GM12878 (cell line): ENCODE measurements around the gene CFAP58. TPM values are rescaled to one million over a fixed set of nuclear protein-coding genes. Genes with fewer than 3 reads are reported as not detected.

Source experiments
- ATAC-seq: fragments of 200-7000 bp; cut with Tn5 transposase; 3 replicates; pipeline ENCODE4 v1.9.1; 2020; ENCODE audit warnings: mild to moderate bottlenecking, moderate library complexity
- BruUV-seq: library from RNA; stranded (reverse); fragments of 400-500 nt; replicated peaks from 2 replicates; lab custom pipeline; 2021; lab: Mats Ljungman, UMichigan
- CTCF ChIA-PET: fragments of 300-600 bp; sonication (Branson Sonifier 250); formaldehyde crosslinking; extraction: SDS; loops from one replicate; lab custom pipeline; 2021; ENCODE audit warnings: inconsistent platforms; lab: Yijun Ruan, JAX
- POLR2A ChIA-PET: fragments of 350-600 bp; formaldehyde crosslinking; extraction: SDS; loops from one replicate; lab custom pipeline; 2021; ENCODE audit warnings: inconsistent platforms; lab: Charles Lee
- RAD21 ChIA-PET: fragments of 300-600 bp; sonication (Branson Sonifier 250); formaldehyde crosslinking; loops from one replicate; lab custom pipeline; 2023; ENCODE audit warnings: antibody characterized with exemption; ENCODE audit not compliant: unreplicated experiment; lab: Charles Lee
- SMC1A ChIA-PET: fragments of 300-600 bp; sonication (Branson Sonifier 250); formaldehyde crosslinking; loops from one replicate; lab custom pipeline; 2023; ENCODE audit not compliant: unreplicated experiment, uncharacterized antibody; lab: Charles Lee
- DNase-seq: peaks from one replicate; pipeline ENCODE4 v3.0.0-alpha.2; 2011; ENCODE audit warnings: low read depth, low spot score
- FAIRE-seq: peaks from 3 replicates; lab custom pipeline; 2011; peaks lifted over from hg19 to GRCh38; lab: Jason Lieb, UNC
- H2AFZ ChIP-seq: 2 replicates; pipeline ENCODE4 v1.6.0; 2011; ENCODE audit warnings: low read depth, low read length, control low read depth; ENCODE audit not compliant: control insufficient read depth
- H3K27ac ChIP-seq: 2 replicates; pipeline ENCODE4 v1.5.1; 2011; ENCODE audit warnings: control low read depth; ENCODE audit not compliant: control insufficient read depth, insufficient read depth
- H3K27me3 ChIP-seq, 2 experiments: replicated peaks in 1 of 2; 2 replicates each; pipeline versions ENCODE4 v1.6.0 to v1.6.1; 2011; ENCODE audit warnings: low read length in 1 of 2; ENCODE audit not compliant: control insufficient read depth in 2 of 2, insufficient read depth in 2 of 2
- H3K36me3 ChIP-seq, 2 experiments: 2 replicates each; pipeline ENCODE4 v1.5.1; 2011; ENCODE audit warnings: low read length in 1 of 2; ENCODE audit not compliant: control insufficient read depth in 2 of 2, insufficient read depth in 2 of 2
- H3K4me1 ChIP-seq: 2 replicates; pipeline ENCODE4 v1.6.1; 2011; ENCODE audit warnings: mild to moderate bottlenecking, low read length, moderate library complexity, mixed read lengths; ENCODE audit not compliant: control insufficient read depth, insufficient read depth
- H3K4me2 ChIP-seq: 2 replicates; pipeline ENCODE4 v1.6.0; 2011; ENCODE audit warnings: control low read depth; ENCODE audit not compliant: control insufficient read depth, insufficient read depth
- H3K4me3 ChIP-seq: fragments of 200-600 bp; sonication (generic); 2 replicates; pipeline ENCODE4 v1.5.1; 2016
- H3K79me2 ChIP-seq: 2 replicates; pipeline ENCODE4 v1.6.0; 2011; ENCODE audit warnings: low read length; ENCODE audit not compliant: control insufficient read depth, insufficient read depth
- H3K9ac ChIP-seq: 2 replicates; pipeline ENCODE4 v1.8.0; 2011; ENCODE audit warnings: low read length, control low read depth, mixed read lengths; ENCODE audit not compliant: control insufficient read depth, insufficient read depth
- H3K9me3 ChIP-seq: replicated peaks from 3 replicates; pipeline ENCODE4 v1.5.1; 2011; ENCODE audit warnings: mild to moderate bottlenecking, low read length; ENCODE audit not compliant: control insufficient read depth, insufficient read depth
- H4K20me1 ChIP-seq: 2 replicates; pipeline ENCODE4 v1.6.0; 2011; ENCODE audit not compliant: control insufficient read depth, insufficient read depth
- BHLHE40 ChIP-seq, 2 experiments: fragments of 450-650 bp in 1 of 2; IDR thresholded peaks; 2 replicates each; pipeline ENCODE4 v1.6.1; 2011 to 2017; ENCODE audit warnings: low read depth in 2 of 2, borderline replicate concordance in 1 of 2, improper control_type of control experiment in 1 of 2, low read length in 1 of 2, mild to moderate bottlenecking in 1 of 2
- SIX5 ChIP-seq: IDR thresholded peaks from 2 replicates; pipeline ENCODE4 v1.6.1; 2011; ENCODE audit warnings: mild to moderate bottlenecking, low read depth, low read length, moderate library complexity; ENCODE audit not compliant: severe bottlenecking
- USF1 ChIP-seq: IDR thresholded peaks from 2 replicates; pipeline ENCODE4 v1.6.1; 2011; ENCODE audit warnings: borderline replicate concordance, low read depth, mild to moderate bottlenecking, moderate library complexity, mixed read lengths, low read length; ENCODE audit not compliant: insufficient read depth; ENCODE audit errors: extremely low read length
- WGBS: methylation state at CpG from one replicate; pipeline ENCODE4 v1.1.6; 2016; ENCODE audit warnings: low lambda C conversion rate; ENCODE audit not compliant: insufficient replicate concordance, insufficient coverage; ENCODE audit errors: missing lambda C conversion rate; 5-methylcytosine and 5-hydroxymethylcytosine counted together
- in situ Hi-C: fragments of 300-500 bp; cut with MboI; formaldehyde crosslinking; loops from 9 replicates; pipeline ENCODE4 v1.14.3; 2018; ENCODE audit warnings: mixed read lengths
- intact Hi-C: fragments of 100-400 bp; cut with micrococcal nuclease; formaldehyde crosslinking; loops from one replicate; pipeline ENCODE4 v1.14.2; 2022; ENCODE audit not compliant: unreplicated experiment
- polyA plus RNA-seq, 11 experiments: library from polyadenylated mRNA; depleted of rRNA in 4 of 11; unstranded in 6 of 11; stranded (reverse) in 5 of 11; fragments of >200 nt; fragmentation: Nextera tagmentation in 4 of 11; fragmentation: Illumina TruSeq in 1 of 11; extraction: Ambion mirVana in 4 of 11; extraction: Trizol in 1 of 11; gene quantifications; 1 replicate in 1 of 11; 2 replicates in 10 of 11; pipeline versions ENCODE4 v1.2.1 to v1.2.3, GENCODE V29; 2011 to 2016; ENCODE audit warnings: inconsistent platforms in 2 of 11, missing spikeins in 2 of 11, low read depth in 1 of 11
- total RNA-seq, 4 experiments: library from RNA; depleted of rRNA in 3 of 4; stranded (reverse); fragments of >200 nt in 3 of 4; fragmentation: Illumina TruSeq in 1 of 4; extraction: Trizol in 1 of 4; gene quantifications; 2 replicates each; pipeline versions ENCODE4 v1.2.1 to v1.2.3, GENCODE V29; 2013 to 2021

CFAP58 gene
- total and polyA plus RNA-seq, 10 of the 15 experiments (the other 5 are each of a cell fraction or from before 2014, with no cell fraction given) = 0.03 to 0.35 (median 0.21) TPM

DNA sequence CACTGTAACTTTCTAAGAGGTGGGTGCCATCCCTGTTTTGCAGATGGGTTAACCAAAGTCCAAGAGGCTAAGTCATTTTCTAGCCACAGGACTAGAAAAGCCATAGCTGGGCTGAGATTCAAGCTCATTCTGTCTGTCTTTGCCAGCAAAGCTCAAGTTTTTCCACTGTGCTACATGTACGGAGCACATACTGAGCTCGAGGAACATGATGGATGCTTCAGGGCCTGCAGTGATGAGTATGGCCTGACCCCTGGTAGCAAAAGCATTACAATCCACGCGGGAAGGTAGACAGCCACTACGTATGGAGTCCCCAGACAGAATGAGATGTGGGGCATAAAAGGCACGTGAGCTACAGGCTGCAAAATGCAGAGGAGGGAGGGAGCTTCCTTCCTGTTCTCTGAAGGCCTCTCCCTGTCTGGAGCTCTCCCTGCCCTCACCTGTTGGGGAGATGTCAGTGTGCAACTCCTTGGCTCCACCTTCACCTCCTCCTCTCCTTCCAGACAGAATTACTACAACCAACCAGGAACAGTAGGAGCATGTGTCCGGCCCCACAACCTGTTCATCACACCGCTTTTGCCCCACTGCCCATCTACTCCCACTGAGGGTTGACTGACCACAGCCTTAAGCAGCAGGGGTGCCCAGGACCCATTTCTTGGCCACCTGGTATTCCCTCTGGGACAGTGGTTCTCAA, 31.8 kb upstream of the CFAP58 start:
- Histone ChIP-seq H3K4me2 (peak overlapping the region; percentile 12; the same call in 1 of the 2 replicates), H3K27me3 (no peaks in the 10 kb centered on the region), H3K4me3 (no peak overlapping the region; the same call in 1 of the 2 replicates), H3K9ac (no peak overlapping the region), H4K20me1 (0 out of 2 replicates have a peak, but pooled peaks cover 8% of the 10 kb centered on the region), H3K4me1 (peaks cover 30% of the 10 kb centered on the region), H3K27ac (no peak overlapping the region), H3K36me3 (peaks cover 4 to 10% of the 10 kb centered on the region in 2 experiments; a peak in 3 of 4 replicates), H3K9me3 (no peaks in the 10 kb centered on the region), H3K79me2 (peaks cover 18% of the 10 kb centered on the region), H2AFZ (no peak overlapping the region)
- in situ Hi-C loops = no loop called here
- ChIA-PET POLR2A (interaction anchor here (0.7 to 1.4 kb wide), 4 partner anchors 11 to 299 kb away, joined by 3 to 4 read pairs (median 3); no protein-coding TSS in a partner anchor), SMC1A (interaction anchor here (1.0 to 3.3 kb wide), 8 partner anchors 13 to 49 kb away, joined by 3 to 13 read pairs (median 4); partner anchors contain the start of gene ITPRIP), CTCF (interaction anchor here (0.8 to 3.2 kb wide), 9 partner anchors 15 to 46 kb away, joined by 3 to 23 read pairs (median 4); partner anchors contain the start of genes CFAP58 and ITPRIP), RAD21 (interaction anchor here (0.7 to 1.4 kb wide), 5 partner anchors 14 to 193 kb away, joined by 3 to 15 read pairs (median 4); partner anchors contain the start of gene ITPRIP)
- 52% methylated on average over 8 of the region's 8 CpGs for WGBS
- no peak for FAIRE-seq
- no TSS peak for BruUV-seq
- intact Hi-C loops = no loop called here
- ATAC-seq = peak; percentile 24
- DNase-seq = no peak
- TF ChIP-seq USF1 = peak; percentile 25
- TF ChIP-seq SIX5 = no peak
- peak in 1 of 2 experiments; percentile 28; a peak in 1 of 4 replicates for TF ChIP-seq BHLHE40 (IDR thresholded peaks at IDR 0.05; ENCODE audit: borderline replicate concordance in 1 of 2, low read depth in 2 of 2, low read length in 1 of 2)
